GM18868 (cell line): ENCODE measurements around the gene LENG1.
"Not testable (repeated sequence)": the region's sequence is repeated elsewhere in the genome, so short reads cannot be mapped to it uniquely, and the experiment has no call there.

ENCODE experiments used
- ATAC-seq: cut with Tn5 transposase; IDR thresholded peaks from one replicate; pipeline ENCODE4 v1.9.1; 2021; ENCODE audit warnings: mild to moderate bottlenecking, moderate library complexity; ENCODE audit not compliant: unreplicated experiment

LENG1 gene

DNA sequence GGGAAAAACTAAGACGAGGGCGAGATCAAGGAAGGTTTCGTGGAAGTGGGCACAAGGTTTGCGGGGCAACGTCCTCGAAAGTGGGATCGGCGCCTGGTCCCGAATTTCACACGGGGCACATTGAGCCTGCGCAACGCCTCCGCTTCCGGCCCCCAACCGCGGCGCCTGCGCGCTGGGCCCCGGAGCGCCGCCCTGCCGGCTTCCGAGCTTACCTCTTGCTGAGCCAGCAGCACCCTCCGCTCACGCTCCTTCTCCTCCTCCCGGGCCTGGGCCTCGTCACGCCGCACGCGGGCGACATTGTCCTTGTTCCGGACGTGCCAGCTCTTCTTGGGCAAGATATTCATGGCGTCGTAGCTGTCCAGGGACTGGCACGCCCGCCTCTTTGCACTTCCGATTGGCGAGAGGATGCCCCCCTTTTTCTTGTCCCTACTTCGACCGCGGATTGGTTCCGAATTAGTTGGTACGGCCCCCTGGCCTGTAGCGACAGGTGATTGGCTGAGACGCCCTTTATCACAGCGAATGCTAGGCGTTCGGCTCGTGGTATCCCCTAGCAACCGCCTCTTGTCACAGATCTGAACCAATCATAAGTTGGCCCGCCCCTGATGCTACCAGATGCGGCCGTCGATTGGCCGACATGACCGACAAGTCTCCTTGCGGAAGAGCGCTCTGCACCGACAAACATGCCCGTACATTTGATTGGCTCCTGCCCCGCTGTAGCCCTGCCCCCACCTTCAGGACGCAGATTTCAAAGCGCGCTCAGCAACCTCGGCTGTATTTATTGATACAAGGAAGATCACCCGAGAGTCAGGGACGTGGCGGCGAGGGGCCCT, at the start of gene LENG1:
Gene LENG1, minus strand, starts transcription at position 370 of the 830 bp plus-strand sequence. Its CDS starts 26 bp downstream, at position 344.
- ATAC-seq = peak; percentile 93

DNA sequence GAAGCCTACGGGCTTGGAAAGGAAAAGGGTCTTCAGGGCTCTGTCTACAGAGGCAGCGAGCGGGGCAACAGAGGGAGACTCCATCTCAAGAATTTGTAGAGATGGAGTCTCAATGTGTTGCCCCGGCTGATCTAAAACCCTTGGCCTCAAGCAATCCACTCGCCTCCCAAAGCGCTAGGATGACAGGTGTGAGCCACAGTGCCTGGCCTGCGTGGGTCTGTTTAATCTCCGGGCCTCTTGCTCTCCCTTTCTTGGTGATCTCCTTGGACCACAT, 49.2 kb upstream of the LENG1 start:
- ATAC-seq = no peak

DNA sequence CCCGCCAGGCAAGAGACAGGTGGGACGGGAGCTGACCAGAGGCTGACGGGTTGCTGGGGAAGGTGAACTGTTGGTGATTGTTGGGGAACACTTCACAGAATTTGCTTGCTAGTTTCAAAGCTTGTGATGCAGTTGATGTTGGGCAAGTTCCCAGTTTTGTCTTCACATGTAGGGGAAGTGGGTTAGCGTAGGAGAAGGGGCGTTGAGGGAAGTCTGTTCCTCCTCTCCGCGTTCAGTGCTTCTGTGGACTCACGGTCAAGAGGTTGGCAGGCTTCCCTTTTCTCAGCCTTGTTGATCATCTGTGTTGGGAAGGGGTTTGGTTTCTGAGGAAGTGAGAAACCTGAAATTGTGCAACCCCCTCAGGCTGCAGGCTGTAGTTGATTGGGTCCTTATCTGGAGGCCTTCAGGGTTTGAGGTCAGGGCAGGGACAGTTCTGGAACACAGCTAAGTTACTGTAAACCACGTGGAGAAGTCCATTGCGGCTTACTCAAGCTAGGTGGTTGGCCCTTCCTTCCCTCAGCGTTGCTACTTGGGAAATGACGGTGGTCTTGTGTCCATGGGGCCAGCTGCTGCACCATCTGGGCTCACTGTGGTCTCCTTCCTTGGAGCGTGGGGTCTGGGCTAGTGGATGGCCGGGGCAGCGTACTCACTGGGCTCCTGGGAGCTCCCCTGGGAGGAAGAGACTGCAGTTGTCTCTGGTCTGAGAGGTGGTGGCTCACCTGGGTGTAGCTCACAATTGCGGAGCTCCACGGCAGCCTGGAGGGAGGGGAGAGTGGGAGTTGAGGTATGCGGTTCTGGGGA, 48.7 kb upstream of the LENG1 start:
- ATAC-seq = peak; percentile 39

DNA sequence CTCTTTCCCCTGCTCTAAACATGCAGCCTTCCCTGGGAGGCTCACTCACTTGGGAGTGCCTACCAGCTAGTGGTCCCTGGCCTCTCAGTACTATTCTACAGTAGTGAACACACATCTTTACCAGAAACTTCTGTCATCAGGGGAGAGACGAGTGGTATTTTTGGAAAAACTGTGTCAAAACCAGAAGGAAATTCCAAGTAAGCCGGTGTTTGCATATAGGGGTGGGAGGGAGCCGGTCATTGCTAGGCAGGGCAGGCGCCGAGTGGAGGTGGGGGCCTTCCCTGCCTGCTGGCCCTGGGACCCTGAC, 48.1 kb upstream of the LENG1 start:
- ATAC-seq = no peak

DNA sequence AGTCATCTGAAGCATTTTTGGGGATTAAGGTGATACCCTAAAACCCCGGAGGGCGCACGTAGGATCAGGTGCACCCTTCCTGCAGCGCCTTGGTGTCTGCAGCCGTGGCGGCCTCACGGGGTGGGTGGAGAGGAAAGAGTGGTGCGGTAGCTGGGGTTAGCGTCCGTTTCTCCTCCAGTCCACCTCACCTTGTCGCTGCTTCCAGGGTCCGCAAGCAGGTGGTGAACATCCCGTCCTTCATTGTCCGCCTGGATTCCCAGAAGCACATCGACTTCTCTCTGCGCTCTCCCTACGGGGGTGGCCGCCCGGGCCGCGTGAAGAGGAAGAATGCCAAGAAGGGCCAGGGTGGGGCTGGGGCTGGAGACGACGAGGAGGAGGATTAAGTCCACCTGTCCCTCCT, 47.7 kb upstream of the LENG1 start:
- not testable (repeated sequence) for ATAC-seq

DNA sequence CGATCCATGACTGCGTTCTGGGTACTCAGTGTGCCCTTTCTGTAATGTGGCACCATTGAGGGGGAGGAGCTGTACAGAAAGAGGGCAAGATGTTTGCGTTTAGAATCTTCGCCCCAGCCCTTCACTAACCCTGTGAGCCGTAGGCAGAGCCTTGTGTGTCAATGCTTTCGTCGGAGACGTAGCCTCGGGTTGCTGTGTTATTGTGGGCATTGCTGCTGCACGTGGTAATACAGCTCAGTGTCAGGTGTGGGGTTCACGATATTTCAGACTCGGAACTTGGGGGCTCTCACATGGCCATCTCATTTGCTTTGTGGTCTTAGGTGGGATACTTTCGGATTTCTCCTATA, 47.3 kb upstream of the LENG1 start:
- no peak for ATAC-seq

DNA sequence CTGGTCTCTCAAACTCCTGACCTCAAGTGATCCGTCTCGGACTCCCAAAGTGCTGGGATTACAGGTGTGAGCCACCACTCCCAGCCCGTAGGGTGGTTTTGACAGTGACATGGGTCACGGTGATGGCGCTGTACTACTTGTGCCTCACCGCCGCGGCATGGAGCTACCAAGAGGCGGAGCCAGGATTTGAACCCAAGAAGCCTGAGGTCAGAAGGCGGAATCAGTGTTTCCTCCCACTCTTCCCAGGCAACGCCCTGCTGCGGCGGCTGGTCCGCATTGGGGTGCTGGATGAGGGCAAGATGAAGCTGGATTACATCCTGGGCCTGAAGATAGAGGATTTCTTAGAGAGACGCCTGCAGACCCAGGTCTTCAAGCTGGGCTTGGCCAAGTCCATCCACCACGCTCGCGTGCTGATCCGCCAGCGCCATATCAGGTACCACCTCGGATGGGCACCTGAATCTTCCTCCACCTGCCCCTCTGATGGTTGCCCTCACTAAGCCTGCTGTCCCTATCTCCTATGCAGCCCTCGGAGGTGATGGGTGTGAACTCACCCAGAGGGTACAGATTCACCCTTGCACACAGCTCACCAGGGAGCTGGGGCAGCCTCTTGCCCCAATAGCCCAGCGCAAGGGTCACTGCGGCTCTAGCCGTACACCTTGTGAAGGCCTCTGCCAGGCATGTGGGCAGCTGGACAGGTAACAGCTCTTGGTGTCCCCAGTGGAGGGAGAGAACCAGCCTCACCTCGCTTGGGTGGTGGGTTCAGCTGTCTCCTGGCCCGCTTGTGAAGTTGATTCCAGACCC, 46.7 kb upstream of the LENG1 start:
- no peak for ATAC-seq

DNA sequence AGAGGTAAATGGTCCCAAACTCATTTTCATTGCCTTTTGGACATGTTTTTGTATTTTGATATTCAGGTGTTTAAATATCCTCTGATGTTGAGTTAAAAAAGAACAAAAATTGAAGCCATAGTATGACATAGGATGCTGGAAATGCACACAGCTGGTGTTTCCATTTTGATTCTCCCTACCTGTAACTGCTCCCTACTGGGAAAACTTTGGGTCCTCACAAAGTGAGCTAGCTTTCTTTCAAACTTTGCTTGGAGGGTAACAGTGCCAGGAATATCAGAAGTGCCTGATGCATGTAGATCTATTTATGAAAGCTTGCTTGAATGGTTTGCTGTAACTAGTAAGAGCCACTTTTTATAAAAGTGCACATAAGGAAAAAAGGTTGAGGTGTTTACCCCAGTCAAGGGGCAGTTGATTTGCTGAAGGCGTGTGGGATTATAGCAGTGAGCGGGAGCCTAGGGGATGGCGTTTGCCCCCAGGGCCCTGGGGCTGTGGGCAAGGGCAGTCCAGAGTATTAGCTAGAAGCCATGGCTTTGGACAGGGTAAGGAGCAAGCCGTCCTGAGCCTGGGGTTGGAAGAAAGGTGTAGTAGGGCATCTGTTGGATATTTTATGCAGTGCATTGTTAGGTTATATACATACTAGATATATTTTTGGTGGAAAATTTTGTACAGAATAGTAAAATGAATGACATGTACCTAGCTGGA, 45.4 kb upstream of the LENG1 start:
- ATAC-seq = no peak

DNA sequence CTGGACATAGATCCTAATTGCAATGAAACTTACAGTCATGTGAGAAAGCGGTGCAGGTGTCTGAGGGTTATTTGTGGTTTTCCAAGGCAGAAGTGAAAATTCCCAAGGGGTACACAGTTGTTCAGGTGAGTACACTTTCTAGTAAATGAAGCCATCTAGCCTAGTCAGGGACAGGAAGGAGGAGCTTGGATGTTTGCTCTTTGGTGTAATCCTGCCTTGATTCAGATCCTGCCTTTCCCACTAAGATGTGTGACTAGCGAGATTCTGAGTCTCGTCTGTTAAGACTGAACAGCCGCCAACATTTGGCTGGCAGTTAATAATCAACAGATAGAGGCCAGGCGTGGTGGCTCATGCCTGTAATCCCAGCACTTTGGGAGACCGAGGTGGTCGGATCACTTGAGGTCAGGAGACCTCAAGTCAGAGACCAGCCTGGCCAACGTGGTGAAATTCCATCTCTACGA, 43.7 kb upstream of the LENG1 start:
- no peak for ATAC-seq

DNA sequence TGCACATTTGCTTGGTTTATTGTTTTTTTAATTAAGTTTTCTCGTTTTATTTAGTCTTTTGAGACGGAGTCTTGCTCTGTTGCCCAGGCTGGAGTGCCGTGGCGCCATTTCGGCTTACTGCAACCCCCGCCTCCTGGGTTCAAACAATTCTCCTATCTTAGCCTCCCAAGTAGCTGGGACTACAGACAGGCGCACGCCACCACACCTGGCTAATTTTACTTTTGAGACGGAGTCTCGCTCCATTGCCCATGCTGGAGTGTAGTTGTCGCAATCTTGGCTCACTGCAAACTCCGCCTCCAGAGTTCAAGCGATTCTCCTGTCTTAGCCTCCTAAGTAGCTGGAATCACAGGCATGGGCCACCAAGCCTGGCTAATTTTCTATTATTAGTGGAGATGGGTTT, 42.5 kb upstream of the LENG1 start:
- no peak for ATAC-seq

DNA sequence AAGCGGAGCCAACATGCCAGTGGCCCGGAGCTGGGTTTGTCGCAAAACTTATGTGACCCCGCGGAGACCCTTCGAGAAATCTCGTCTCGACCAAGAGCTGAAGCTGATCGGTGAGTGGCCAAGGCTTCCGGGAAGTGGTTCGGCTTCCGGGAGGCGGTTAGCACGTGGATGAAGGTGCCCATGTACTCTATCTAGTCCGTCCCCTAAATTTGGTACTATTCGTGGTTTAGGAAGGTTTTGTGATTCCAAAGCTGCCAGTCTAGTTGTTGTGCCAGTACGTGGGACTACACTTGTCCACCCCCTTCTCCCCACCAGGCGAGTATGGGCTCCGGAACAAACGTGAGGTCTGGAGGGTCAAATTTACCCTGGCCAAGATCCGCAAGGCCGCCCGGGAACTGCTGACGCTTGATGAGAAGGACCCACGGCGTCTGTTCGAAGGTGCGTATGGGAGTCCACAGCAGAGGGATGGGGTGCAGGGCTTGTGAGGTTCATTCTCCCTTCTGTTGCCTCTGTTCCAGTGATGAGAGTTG, 41.7 kb upstream of the LENG1 start:
- no peak for ATAC-seq

DNA sequence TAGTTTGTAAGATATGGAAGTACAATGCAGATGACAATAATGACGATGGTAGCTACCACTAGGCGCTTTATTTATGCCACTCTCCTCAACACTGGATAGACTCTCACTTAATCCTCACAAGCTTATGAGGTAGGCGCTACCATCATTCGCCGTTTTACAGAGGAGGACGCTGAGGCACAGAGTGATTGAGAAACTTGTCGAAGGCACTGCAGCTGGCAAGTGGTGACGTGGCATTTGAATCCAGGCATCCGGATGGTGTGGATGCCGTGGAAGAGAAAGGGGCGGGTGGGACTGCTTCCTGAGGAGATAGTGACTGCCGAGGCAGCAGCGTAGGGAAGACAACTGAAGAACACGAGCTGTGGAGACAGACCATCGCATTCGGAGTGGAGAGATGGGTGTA, 39.9 kb upstream of the LENG1 start:
- ATAC-seq = no peak

DNA sequence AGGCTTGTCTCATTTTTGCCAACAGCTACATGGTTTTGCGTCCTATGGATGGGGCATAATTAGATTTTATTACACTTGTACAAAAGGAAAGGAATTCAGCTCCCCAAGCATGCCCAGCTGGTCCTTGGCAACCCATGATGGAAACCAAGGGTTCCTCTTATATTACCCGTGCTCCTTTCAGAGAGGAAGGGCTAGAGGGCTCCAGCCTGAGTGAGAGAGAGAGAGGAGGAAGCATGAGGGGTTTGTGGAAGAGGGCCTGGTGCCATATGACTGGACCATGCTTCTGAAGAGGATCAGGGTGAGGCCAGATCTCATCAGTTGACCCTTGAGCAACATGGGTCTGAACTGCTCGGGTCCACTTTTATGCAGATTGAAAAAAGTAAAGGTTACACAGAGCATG, 37.6 kb upstream of the LENG1 start:
- ATAC-seq = no peak

DNA sequence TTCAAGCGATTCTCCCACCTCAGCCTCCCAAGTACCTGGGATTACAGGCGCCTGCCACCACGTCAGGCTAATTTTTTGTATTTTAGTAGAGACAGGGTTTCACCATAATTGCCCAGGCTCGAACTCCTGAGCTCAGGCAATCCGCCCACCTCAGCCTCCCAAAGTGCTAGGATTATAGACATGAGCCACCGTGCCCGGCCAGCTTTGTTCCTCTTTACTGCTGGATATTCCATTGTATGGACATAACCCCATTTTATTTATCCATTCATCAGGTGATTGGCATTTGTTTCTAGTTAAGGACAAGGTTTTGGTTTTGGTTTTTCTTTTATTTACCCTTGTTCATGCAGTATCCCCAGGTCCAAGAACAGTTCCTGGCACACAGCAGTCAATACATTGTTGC, 37.0 kb upstream of the LENG1 start:
- no peak for ATAC-seq

DNA sequence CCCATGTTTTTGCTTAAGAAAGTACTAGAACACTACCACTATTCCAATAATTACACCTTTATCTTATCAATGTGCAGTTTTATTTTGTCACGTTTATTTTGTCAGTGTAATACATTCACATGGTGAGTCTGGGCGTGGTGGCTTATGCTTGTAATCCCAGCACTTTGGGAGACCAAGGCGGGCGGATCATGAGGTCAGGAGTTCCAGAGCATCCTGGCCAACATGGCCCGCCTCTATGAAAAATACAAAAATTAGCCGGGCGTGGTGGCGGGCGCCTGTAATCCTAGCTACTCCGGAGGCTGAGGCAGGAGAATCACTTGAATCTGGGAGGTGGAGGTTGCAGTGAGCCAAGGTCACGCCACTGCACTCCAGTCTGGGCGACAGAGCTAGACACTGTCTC, 34.9 kb upstream of the LENG1 start:
- ATAC-seq = not testable (repeated sequence)

DNA sequence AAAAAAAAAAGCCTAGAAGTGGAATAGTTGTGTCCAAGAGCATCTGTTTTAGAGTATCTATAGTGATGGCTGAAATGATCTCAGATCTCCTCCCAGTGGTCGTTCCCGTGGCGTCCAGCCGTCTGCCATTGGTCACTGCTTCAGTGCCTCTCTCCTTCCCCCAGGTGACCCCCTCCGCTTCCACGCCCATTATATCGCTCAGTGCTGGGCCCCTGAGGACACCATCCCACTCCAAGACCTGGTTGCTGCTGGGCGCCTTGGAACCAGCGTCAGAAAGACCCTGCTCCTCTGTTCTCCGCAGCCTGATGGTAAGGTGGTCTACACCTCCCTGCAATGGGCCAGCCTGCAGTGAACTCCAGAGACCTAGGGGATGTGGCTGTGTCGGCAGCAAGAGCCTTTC, 33.5 kb upstream of the LENG1 start:
- ATAC-seq = no peak

DNA sequence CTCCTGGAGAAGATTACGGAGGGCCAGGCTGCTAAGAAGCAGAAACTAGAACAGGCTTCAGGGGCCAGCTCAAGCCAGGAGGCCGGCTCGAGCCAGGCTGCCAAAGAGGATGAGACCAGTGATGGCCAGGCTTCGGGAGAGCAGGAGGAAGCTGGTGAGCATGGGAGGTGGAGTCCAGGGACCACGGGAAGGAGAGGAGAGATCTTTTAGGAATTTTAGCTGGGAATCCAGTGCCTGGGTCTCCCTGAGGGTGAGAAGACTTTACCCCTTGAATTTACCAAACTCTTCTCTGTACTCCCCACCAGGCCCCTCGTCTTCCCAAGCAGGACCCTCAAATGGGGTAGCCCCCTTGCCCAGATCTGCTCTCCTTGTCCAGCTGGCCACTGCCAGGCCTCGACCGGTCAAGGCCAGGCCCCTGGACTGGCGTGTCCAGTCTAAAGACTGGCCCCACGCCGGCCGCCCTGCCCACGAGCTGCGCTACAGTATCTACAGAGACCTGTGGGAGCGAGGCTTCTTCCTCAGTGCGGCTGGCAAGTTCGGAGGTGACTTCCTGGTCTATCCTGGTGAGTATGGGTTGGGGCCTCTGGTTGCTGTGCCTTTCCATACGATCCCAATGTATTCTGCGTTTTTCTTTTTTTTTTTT, 32.4 kb upstream of the LENG1 start:
- no peak for ATAC-seq

DNA sequence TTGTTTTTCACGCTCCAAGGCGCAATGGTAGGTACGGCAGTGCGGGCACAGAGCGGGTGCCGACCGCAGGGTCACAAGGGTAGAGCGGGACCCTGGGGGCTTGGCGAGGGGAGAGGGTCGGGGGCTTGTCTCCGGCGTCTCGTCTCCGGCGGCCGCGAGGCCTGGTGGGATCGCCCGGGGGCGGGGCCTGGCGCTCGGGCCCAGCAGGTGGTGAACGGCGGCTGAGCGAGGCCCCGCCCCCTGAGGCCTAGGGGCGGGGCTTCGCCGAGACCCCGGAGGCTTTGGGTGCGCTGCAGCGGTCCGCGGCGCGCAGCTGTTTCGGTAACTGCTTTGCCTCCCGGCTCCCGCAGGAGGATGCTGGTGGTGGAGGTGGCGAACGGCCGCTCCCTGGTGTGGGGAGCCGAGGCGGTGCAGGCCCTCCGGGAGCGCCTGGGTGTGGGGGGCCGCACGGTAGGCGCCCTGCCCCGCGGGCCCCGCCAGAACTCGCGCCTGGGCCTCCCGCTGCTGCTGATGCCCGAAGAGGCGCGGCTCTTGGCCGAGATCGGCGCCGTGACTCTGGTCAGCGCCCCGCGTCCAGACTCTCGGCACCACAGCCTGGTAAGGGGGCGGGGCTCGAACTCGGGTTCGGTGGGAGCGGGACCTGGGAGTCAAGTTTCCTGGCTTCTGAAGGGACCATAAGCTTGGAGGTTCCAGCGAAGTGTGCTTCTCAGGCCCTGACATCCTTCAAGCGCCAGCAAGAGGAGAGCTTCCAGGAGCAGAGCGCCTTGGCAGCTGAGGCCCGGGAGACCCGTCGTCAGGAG, 31.7 kb upstream of the LENG1 start, which contains the start of gene TSEN34:
Gene TSEN34, plus strand, starts transcription at position 298 of the 800 bp plus-strand sequence. Its CDS starts 57 bp downstream, at position 355.
- peak; percentile 25 for ATAC-seq

DNA sequence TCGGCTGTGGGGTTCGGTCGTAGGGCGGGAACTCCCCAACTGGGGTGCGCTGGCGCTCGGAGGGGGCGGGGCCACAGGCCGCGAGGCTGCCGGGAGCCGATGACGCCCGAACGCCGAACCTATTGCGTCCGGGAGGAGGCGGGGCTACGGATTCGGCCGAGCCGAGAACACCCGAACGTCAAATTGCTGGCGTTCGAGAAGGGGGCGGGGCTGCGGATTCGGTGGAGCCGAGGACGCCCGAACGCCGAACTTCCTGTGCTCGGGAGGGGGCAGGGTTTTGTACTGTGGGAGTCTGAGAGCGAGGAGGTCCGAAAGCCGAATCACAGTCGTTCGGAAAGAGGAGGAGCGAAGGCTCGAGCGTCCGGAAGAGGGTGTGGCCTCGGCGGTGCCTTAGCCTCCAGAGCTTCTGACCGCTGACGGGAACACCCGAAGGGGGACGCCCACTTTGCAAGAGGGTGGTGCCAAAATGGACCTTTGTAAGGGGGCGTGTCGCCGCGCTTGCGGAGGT, 31.0 kb upstream of the LENG1 start:
- peak; percentile 44 for ATAC-seq
